Skin of body (tissue), 2 donors: ENCODE results near the gene IL17C. TPM values are rescaled to one million over a fixed set of nuclear protein-coding genes. Genes with fewer than 3 reads are reported as not detected.
"Not testable (repeated sequence)": the region's sequence is repeated elsewhere in the genome, so short reads cannot be mapped to it uniquely, and the experiment has no call there.

ENCODE experiments used
- DNase-seq: peaks from one replicate; lab custom pipeline; 2025; lab: John Stamatoyannopoulos, UW
- total RNA-seq: library from RNA; depleted of rRNA; stranded (reverse); fragments of >200 nt; gene quantifications from one replicate; pipeline ENCODE4 v1.2.3, GENCODE V29; 2014

IL17C gene
- total RNA-seq, 1 donor from 2014 or later, result 0.39 TPM

GRCh38 chr16:88609426-88609825, 28.9 kb upstream of the IL17C start:
- DNase-seq, result not testable (repeated sequence)

- no peak for DNase-seq
Observed at GRCh38 chr16:88610080-88610479, 28.3 kb upstream of the IL17C start.

- DNase-seq, result no peak
Observed at GRCh38 chr16:88610909-88611812, 27.2 kb upstream of the IL17C start.

DNA sequence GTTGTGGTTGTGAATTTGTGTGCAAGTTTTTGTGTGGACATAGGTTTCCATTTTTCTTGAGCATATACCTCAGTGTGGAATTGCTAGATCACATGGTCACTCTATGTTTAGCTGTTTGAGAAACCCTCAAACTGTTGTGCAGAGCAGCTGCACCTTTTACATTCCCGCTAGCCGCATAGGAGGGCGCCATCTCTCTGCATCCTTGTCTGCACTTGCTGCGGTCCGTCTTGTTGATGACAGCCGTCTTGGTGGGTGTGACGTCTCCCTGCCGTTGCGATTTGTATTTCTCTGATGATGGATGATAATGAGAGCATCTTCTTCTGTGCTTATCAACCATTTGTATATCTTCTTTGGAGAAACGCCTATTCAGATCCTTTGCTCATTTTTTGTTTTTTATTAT, 25.1 kb upstream of the IL17C start:
- no peak for DNase-seq

DNA sequence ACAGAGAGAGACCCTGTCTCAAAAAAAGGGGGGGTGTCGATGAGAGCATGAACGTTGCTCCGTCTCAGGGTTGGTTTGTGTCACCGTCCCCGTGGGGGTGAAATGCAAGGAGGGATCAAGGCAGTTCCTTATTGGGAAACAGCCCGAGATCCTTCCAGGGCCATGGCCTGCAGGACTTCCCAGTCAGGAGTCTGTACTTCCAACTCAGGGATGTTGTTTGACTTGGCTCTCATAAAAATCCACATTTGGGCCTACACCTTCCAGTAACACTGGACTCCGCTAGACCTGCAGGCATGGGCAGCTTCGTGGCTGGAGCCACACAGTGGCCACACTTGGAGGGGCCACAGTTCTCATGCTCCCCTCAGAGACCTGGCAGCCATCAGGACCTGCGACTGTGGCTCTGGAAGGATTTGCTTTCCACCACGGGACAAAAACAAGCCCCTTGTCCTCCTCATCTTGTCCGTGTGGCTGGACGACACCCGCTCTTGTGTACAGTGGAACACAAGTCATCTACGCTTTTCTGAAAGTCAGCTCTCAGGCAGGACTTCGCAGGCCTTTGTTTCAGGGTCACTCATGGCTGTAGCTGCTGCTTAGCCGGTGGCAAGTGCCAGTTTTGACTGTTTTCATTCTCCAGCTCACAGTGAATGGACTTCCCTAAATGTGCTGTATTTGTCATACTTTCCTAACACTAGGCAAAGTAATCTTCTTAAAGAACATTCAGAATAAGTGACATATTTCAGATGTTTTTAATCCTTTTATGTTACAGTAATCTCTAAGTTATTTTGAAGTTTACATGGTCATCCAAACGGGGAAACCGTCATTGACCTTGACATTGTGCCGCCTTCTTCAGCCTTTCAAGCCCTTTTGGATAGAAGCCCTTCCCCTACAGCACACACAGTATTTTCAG, 24.2 kb upstream of the IL17C start:
- DNase-seq, result no peak

GRCh38 chr16:88614818-88615580, 23.4 kb upstream of the IL17C start:
- no peak for DNase-seq

DNA sequence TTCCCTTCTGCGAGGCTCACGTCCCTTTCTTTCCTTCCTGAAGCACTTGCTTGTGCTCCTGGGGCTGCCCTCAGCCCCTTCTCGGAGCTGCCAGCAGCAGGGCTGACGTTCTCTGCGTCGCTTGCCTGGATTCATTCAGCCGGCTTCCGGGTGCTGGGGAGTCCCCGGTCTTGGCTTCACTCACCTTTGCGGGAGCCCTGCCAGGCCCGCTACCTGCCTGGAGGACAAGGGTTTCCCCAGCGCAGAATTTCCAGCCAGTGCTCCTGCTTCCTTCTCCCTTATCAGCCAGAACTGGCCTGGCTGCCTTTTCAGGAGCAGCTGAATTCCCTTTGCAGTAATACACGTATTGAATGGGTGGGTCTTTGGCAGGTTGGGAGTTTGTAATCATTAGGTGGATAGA, 22.1 kb upstream of the IL17C start:
- no peak for DNase-seq

GRCh38 chr16:88616736-88617135, 21.6 kb upstream of the IL17C start:
- no peak for DNase-seq

- no peak for DNase-seq
Observed at GRCh38 chr16:88617268-88618031, 20.9 kb upstream of the IL17C start.

GRCh38 chr16:88618182-88618955, 20.0 kb upstream of the IL17C start:
- DNase-seq, result no peak

DNA sequence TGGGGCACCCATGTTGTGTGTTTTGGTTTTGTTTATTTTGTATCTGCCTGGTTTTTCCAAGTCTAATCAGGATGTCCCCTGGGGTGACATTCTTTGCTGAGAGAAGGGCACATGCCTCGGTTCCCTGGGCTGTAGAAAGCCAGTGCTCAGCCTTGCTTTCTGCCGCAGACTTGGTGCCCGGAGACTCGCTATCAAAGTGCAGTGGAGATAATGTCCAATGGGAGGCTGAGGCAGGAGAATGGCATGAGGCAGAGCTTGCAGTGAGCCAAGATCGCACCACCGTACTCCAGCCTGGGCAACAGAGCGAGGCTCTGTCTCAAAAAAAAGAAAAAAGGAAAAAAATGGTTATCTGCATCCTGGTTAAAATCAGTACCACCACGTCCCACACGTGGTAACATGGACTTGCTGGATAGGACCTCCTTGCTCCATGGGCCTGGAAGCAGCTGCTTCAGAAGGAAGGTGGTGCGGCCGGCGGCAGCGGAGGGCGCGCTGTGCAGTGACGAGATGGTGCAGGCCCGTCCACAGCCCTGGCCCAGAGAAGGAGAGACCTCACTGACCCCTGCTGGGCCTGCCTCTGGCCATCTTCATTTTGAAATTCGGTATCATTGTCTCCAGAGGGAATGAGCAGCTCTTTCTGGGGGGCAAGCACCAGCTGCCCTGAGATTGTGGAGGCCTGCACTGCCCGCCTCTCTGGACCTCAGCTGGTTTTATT, 19.3 kb upstream of the IL17C start:
- DNase-seq, result no peak

DNA sequence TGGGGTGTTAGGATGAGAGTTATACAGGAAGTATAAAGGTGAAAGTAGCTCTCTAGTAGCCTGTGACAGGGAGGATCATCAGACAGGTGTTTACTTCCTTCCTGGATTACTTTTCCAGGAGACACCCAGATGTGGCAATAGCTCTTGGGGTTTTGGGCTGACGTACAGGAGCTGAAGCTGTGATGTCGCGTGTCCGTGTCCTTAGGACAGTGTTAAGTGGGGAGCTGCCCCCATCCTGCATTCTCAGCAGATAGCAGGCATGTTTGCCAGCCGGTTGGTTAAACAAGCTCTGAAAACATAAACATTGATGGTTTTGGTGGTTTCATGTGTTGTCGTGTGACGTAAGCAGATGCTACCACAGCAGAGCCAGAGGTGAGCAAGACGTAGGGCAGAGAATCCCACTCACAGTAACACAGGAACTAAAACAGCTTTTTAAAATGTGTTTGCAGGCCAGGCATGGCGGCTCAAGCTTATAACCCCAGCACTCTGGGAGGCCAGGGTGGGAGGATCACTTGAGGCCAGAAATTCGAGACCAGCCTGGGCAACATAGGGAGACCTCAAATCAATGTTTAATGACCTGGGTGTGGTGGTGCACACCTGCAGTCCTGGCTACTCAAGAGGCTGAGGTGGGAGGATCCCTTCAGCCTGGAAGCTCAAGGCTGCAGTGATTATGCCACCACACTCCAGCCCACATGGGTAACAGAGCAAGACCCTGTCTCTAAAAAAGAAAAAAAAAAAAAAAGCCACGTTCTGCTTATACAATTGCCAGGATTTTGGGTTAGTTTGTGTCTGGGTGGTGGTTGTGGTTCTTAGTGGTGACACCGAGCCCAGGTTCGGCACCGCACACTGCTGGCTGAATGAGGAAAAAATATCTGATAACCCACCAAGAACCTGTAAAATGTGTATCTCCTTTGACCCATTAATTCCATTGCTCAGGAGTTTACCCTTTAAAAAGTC, 18.2 kb upstream of the IL17C start:
- no peak for DNase-seq

DNA sequence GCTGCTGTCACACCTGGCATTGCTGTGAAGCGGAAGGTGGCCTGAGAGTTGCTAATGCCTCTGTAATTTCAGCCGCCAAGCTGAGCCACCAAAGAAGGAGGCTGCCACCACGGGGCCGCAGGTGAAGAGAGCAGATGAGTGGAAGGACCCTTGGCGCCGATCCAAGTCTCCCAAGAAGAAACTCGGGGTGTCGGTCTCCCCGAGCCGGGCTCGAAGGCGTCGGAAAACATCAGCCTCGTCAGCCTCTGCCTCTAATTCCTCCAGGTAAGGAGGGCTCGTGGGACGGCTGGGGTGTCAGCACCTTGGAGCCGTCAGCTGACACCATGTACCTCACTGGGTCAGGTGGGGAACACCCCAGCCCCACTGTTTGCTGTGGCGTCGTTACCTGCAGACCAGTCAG, 16.2 kb upstream of the IL17C start:
- DNase-seq, result no peak

- DNase-seq, result no peak
Observed at GRCh38 chr16:88622866-88623265, 15.5 kb upstream of the IL17C start.

DNA sequence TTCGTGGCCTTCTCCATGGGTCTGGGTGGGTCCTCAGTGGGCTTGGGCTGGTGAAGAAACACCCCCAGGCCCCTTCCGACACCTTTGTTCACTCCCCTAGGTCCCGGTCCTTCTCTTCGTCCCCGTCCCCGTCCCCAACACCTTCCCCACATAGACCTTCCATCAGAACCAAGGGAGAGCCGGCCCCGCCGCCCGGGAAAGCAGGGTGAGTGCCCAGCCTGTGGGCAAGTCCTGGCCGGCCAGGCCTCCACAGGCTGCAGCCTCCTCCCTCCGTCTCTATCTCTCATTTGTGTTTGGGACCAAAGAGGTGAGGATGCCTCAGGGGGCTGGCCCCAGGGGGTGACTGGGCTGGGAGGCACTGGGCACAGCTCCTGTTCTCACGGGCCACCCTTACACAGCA, 14.5 kb upstream of the IL17C start:
- no peak for DNase-seq

DNA sequence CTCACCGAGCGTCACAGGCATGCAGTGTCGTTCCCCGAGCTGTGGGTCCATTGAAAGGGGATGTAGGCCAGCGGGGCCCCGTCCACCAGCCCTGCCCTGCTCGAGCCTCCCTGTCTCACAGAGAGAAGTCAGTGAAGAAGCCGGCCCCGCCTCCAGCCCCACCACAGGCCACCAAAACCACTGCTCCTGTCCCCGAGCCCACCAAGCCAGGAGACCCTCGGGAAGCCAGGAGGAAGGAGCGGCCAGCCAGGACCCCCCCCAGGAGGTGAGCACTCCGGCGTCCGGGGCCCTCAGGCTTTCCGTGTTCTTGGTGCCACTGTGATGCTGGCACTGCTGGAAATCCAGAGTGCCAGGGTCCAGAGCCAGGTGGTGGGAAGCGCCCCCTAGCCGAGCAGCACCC, 13.9 kb upstream of the IL17C start:
- no peak for DNase-seq

DNA sequence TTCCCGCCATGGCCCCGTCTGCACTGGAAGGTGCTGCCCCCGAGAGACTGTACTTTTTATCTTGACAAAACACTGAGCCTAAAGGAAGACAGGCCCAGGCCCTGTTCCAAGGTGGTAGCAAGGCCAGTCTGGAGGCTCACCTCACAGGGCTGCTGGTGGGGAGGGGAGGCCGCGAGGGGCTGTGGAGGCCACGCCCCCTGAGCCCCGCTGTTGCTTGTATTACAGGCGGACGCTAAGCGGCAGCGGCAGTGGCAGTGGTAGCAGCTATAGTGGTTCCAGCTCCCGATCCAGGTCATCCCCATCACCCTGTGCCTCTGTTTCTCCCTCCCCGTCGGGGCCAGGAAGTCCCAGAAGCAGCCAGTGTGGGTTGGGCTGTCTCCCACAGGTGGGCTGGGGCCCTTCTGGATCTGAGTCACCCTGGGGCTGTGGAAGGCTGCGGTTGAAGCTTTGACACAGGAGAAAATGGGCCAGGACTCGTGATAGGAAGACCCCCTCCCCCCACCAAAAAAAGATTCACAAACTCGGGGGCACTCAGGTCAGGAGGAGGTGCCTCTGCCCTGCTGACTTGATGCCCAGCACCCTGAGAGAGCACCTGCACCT, 13.3 kb upstream of the IL17C start:
- no peak for DNase-seq

GRCh38 chr16:88626646-88627045, 11.7 kb upstream of the IL17C start:
- DNase-seq, result no peak
